NCI-H446 treated with DMSO at 0.1 percent for 48 hours (cell line): ENCODE data around the gene SUB1.
A peak's percentile ranks its signal among the peaks of the same experiment; 100 is the strongest.
"Not testable (repeated sequence)": the region's sequence is repeated elsewhere in the genome, so short reads cannot be mapped to it uniquely, and the experiment has no call there.

ENCODE experiments used
- DNase-seq: peaks from one replicate; lab custom pipeline; 2025; lab: John Stamatoyannopoulos, UW

The SUB1 gene

GRCh38 chr5:32600054-32600622, 14.8 kb downstream of the SUB1 start:
- DNase-seq, result peak; percentile 39

- no peak for DNase-seq
These were observed 16.4 kb downstream of the SUB1 start for GRCh38 chr5:32601623-32602295.

- no peak for DNase-seq
These were observed 17.5 kb downstream of the SUB1 start for GRCh38 chr5:32602906-32603305.

- DNase-seq, result no peak
These were observed 19.7 kb downstream of the SUB1 start for GRCh38 chr5:32604800-32605765.

- no peak for DNase-seq
These were observed 20.4 kb downstream of the SUB1 start for GRCh38 chr5:32605766-32606152.

- no peak for DNase-seq
These were observed 27.0 kb downstream of the SUB1 start for GRCh38 chr5:32612134-32612888.

- peak; percentile 69 for DNase-seq
These were observed 27.8 kb downstream of the SUB1 start for GRCh38 chr5:32613050-32613672.

- no peak for DNase-seq
These were observed 29.9 kb downstream of the SUB1 start for GRCh38 chr5:32615236-32615635.

GRCh38 chr5:32618962-32619361, 33.6 kb downstream of the SUB1 start:
- no peak for DNase-seq

GRCh38 chr5:32621256-32621655, 35.9 kb downstream of the SUB1 start:
- no peak for DNase-seq

- no peak for DNase-seq
These were observed 39.7 kb downstream of the SUB1 start for GRCh38 chr5:32625106-32625505.

GRCh38 chr5:32625547-32625946, 40.2 kb downstream of the SUB1 start:
- DNase-seq, result no peak

GRCh38 chr5:32627219-32627870, 42.0 kb downstream of the SUB1 start:
- no peak for DNase-seq

- no peak for DNase-seq
These were observed 42.9 kb downstream of the SUB1 start for GRCh38 chr5:32628049-32628844.

GRCh38 chr5:32630867-32631491, 45.6 kb downstream of the SUB1 start:
- DNase-seq, result no peak

GRCh38 chr5:32633017-32633416, 47.7 kb downstream of the SUB1 start:
- DNase-seq, result not testable (repeated sequence)

- no peak for DNase-seq
These were observed 53.0 kb downstream of the SUB1 start for GRCh38 chr5:32638309-32638708.

- no peak for DNase-seq
These were observed 54.6 kb downstream of the SUB1 start for GRCh38 chr5:32639943-32640342.

- no peak for DNase-seq
These were observed 57.1 kb downstream of the SUB1 start for GRCh38 chr5:32642276-32643002.
